HepG2 (cell line): ENCODE measurements around the gene STXBP2. TPM values are rescaled to one million over a fixed set of nuclear protein-coding genes. Genes with fewer than 3 reads are reported as not detected.
A peak's percentile ranks its signal among the peaks of the same experiment; 100 is the strongest.

Experiments used
- CCDC6 ChIP-seq: sonication (generic); formaldehyde crosslinking; IDR thresholded peaks from 2 replicates; pipeline ENCODE4 v1.8.1; 2022; ENCODE audit warnings: mild to moderate bottlenecking, missing genetic modification reagents, moderate library complexity
- CSRNP1 ChIP-seq: sonication (generic); formaldehyde crosslinking; IDR thresholded peaks from 2 replicates; pipeline ENCODE4 v1.8.1; 2023; ENCODE audit warnings: mild to moderate bottlenecking, missing genetic modification reagents
- DMAP1 ChIP-seq: IDR thresholded peaks from 2 replicates; pipeline ENCODE4 v1.6.1; 2016
- E2F2 ChIP-seq: sonication (generic); formaldehyde crosslinking; IDR thresholded peaks from 2 replicates; pipeline ENCODE4 v1.4.0; 2020; ENCODE audit warnings: missing genetic modification reagents, borderline replicate concordance
- GZF1 ChIP-seq: sonication (generic); formaldehyde crosslinking; IDR thresholded peaks from 2 replicates; pipeline ENCODE4 v1.5.1; 2020; ENCODE audit warnings: mild to moderate bottlenecking, missing genetic modification reagents
- HNRNPLL ChIP-seq: fragments of 200-400 bp; formaldehyde crosslinking; IDR thresholded peaks from 2 replicates; pipeline ENCODE4 v1.6.1; 2017; ENCODE audit warnings: mild to moderate bottlenecking, low read depth, low read length; ENCODE audit not compliant: poor library complexity, severe bottlenecking
- KLF11 ChIP-seq: IDR thresholded peaks from 2 replicates; pipeline ENCODE4 v1.6.1; 2016; ENCODE audit warnings: missing compliant biosample characterization
- KLF15 ChIP-seq: sonication (generic); formaldehyde crosslinking; IDR thresholded peaks from 2 replicates; pipeline ENCODE4 v1.8.1; 2023; ENCODE audit warnings: borderline replicate concordance, mild to moderate bottlenecking, inconsistent platforms, missing genetic modification reagents, mixed read lengths
- KMT2B ChIP-seq: IDR thresholded peaks from 2 replicates; pipeline ENCODE4 v1.6.1; 2016; ENCODE audit warnings: missing genetic modification reagents, missing compliant biosample characterization
- MXD4 ChIP-seq: IDR thresholded peaks from 2 replicates; pipeline ENCODE4 v1.6.1; 2016; ENCODE audit warnings: mild to moderate bottlenecking, missing biosample characterization, missing genetic modification reagents
- ONECUT2 ChIP-seq: sonication (generic); formaldehyde crosslinking; IDR thresholded peaks from 2 replicates; pipeline ENCODE4 v1.4.0; 2020; ENCODE audit warnings: missing genetic modification reagents
- PLSCR1 ChIP-seq: sonication (generic); formaldehyde crosslinking; IDR thresholded peaks from 2 replicates; pipeline ENCODE4 v1.5.0; 2020; ENCODE audit warnings: missing genetic modification reagents, mild to moderate bottlenecking, borderline replicate concordance
- POGZ ChIP-seq: sonication (generic); formaldehyde crosslinking; IDR thresholded peaks from 2 replicates; pipeline ENCODE4 v1.4.0; 2020; ENCODE audit warnings: mild to moderate bottlenecking, missing genetic modification reagents
- SATB2 ChIP-seq: sonication (generic); formaldehyde crosslinking; IDR thresholded peaks from 2 replicates; pipeline ENCODE4 v1.5.0; 2020; ENCODE audit warnings: missing genetic modification reagents
- TBX3 ChIP-seq: fragments of 450-650 bp; IDR thresholded peaks from 2 replicates; pipeline ENCODE4 v1.6.1; 2017; ENCODE audit warnings: antibody characterized with exemption, mild to moderate bottlenecking, inconsistent platforms, borderline replicate concordance
- ZBTB26 ChIP-seq: IDR thresholded peaks from 2 replicates; pipeline ENCODE4 v1.6.1; 2016; ENCODE audit warnings: missing compliant biosample characterization, missing genetic modification reagents, borderline replicate concordance
- ZNF430 ChIP-seq: sonication (generic); formaldehyde crosslinking; IDR thresholded peaks from 2 replicates; pipeline ENCODE4 v1.9.0; 2021; ENCODE audit warnings: mild to moderate bottlenecking, missing genetic modification reagents
- ZNF614 ChIP-seq: IDR thresholded peaks from 2 replicates; pipeline ENCODE4 v1.6.1; 2018; ENCODE audit warnings: missing biosample characterization, missing genetic modification reagents, inconsistent platforms, borderline replicate concordance
- ZSCAN12 ChIP-seq: sonication (generic); formaldehyde crosslinking; IDR thresholded peaks from 2 replicates; pipeline ENCODE4 v1.9.0; 2021; ENCODE audit warnings: mild to moderate bottlenecking, missing genetic modification reagents
- ZSCAN20 ChIP-seq: sonication (generic); formaldehyde crosslinking; IDR thresholded peaks from 2 replicates; pipeline ENCODE4 v1.4.0; 2020; ENCODE audit warnings: missing genetic modification reagents, mild to moderate bottlenecking, borderline replicate concordance
- polyA plus RNA-seq, 8 experiments: library from polyadenylated mRNA; depleted of rRNA in 3 of 8; stranded (reverse) in 7 of 8; unstranded in 1 of 8; fragments of >200 nt; fragmentation: Illumina TruSeq in 4 of 8; extraction: Trizol in 4 of 8; gene quantifications; 2 replicates each; pipeline versions ENCODE4 v1.2.1 to v1.2.3, GENCODE V29; 2011 to 2016; ENCODE audit warnings: low read depth in 4 of 8, missing spikeins in 1 of 8, mixed read lengths in 1 of 8; ENCODE audit not compliant: insufficient read depth in 1 of 8
- total RNA-seq, 5 experiments: library from RNA; depleted of rRNA; stranded (reverse); fragments of >200 nt; fragmentation: Illumina TruSeq; extraction: Trizol; gene quantifications; 2 replicates each; pipeline ENCODE4 v1.2.3, GENCODE V29; 2016; ENCODE audit warnings: low read depth in 1 of 5
- TF ChIP-seq, protein P1 (sequence below): sonication (generic); formaldehyde crosslinking; IDR thresholded peaks from 2 replicates; pipeline ENCODE4 v1.4.0; 2020; ENCODE audit warnings: mild to moderate bottlenecking, missing genetic modification reagents
- TF ChIP-seq, protein P2 (sequence below): sonication (generic); formaldehyde crosslinking; IDR thresholded peaks from 2 replicates; pipeline ENCODE4 v1.9.0; 2021; ENCODE audit warnings: missing genetic modification reagents, borderline replicate concordance

Gene STXBP2
- total and polyA plus RNA-seq, 2 of the 13 experiments (the other 11 are each of a cell fraction or from before 2014, with no cell fraction given) = 22.8 to 40.1 TPM

- no peak for TF ChIP-seq KLF15 (CRISPR knock-in tag)
- TF ChIP-seq POGZ (CRISPR knock-in tag) = peak; percentile 59; the same call in 1 of the 2 replicates
- no peak for TF ChIP-seq SATB2 (CRISPR knock-in tag)
- no peak for TF ChIP-seq MXD4 (CRISPR knock-in tag)
- peak; percentile 54; the same call in 1 of the 2 replicates for TF ChIP-seq TBX3
- TF ChIP-seq GZF1 (CRISPR knock-in tag) = no peak
- peak; percentile 46 for TF ChIP-seq HNRNPLL
- TF ChIP-seq ZBTB26 (CRISPR knock-in tag) = peak; percentile 39; the same call in 1 of the 2 replicates
- TF ChIP-seq PLSCR1 (CRISPR knock-in tag) = no peak
- TF ChIP-seq ZSCAN12 (CRISPR knock-in tag) = peak; percentile 68; the same call in 1 of the 2 replicates
- TF ChIP-seq E2F2 (CRISPR knock-in tag) = no peak
- no peak for TF ChIP-seq CCDC6
- TF ChIP-seq, protein P1, sequence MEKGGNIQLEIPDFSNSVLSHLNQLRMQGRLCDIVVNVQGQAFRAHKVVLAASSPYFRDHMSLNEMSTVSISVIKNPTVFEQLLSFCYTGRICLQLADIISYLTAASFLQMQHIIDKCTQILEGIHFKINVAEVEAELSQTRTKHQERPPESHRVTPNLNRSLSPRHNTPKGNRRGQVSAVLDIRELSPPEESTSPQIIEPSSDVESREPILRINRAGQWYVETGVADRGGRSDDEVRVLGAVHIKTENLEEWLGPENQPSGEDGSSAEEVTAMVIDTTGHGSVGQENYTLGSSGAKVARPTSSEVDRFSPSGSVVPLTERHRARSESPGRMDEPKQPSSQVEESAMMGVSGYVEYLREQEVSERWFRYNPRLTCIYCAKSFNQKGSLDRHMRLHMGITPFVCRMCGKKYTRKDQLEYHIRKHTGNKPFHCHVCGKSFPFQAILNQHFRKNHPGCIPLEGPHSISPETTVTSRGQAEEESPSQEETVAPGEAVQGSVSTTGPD = no peak
- peak; percentile 45; the same call in 1 of the 2 replicates for TF ChIP-seq KMT2B
- no peak for TF ChIP-seq ZNF614 (CRISPR knock-in tag)
- peak; percentile 63 for TF ChIP-seq ONECUT2 (CRISPR knock-in tag)
- no peak for TF ChIP-seq DMAP1
- peak; percentile 68; the same call in 1 of the 2 replicates for TF ChIP-seq ZNF430 (CRISPR knock-in tag)
- TF ChIP-seq ZSCAN20 (CRISPR knock-in tag) = no peak
- 0 out of 2 replicates have a peak, but pooled peaks have one; percentile 38 for TF ChIP-seq KLF11
- peak; percentile 27; the same call in 1 of the 2 replicates for TF ChIP-seq CSRNP1 (CRISPR knock-in tag)
- TF ChIP-seq, protein P2, sequence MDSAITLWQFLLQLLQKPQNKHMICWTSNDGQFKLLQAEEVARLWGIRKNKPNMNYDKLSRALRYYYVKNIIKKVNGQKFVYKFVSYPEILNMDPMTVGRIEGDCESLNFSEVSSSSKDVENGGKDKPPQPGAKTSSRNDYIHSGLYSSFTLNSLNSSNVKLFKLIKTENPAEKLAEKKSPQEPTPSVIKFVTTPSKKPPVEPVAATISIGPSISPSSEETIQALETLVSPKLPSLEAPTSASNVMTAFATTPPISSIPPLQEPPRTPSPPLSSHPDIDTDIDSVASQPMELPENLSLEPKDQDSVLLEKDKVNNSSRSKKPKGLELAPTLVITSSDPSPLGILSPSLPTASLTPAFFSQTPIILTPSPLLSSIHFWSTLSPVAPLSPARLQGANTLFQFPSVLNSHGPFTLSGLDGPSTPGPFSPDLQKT (CRISPR knock-in tag) = no peak; the same call in 1 of the 2 replicates
Observed at GRCh38 chr19:7629347-7630054, 7.4 kb upstream of the STXBP2 start, which contains the start of the genes PET100 and XAB2 (continued).
